Hematopoietic multipotent progenitor cell treated with erythropoietin and hydrocortisone succinate and interleukin-3 and kit ligand, for 8 days (in vitro differentiated cells): Measurements from ENCODE around the gene DCAKD.
A peak's percentile ranks its signal among the peaks of the same experiment; 100 is the strongest.

ENCODE experiments used
- DNase-seq: peaks from one replicate; pipeline ENCODE4 v3.0.0-alpha.2; 2015

The DCAKD gene

GRCh38 chr17:45029758-45030423 is 21.5 kb downstream of the DCAKD start:
- no peak for DNase-seq

GRCh38 chr17:45029096-45029495 is 22.3 kb downstream of the DCAKD start:
- DNase-seq: no peak

- DNase-seq: no peak
Observed at GRCh38 chr17:45022655-45023339, 28.6 kb downstream of the DCAKD start.

GRCh38 chr17:45022288-45022648 is 29.2 kb downstream of the DCAKD start:
- DNase-seq: no peak

- DNase-seq: peak; percentile 62
Observed at GRCh38 chr17:45021607-45022287, 29.7 kb downstream of the DCAKD start.

- no peak for DNase-seq
Observed at GRCh38 chr17:45020354-45021138, 30.9 kb downstream of the DCAKD start.

- DNase-seq: peak; percentile 34
Observed at GRCh38 chr17:45018848-45019711, 32.4 kb downstream of the DCAKD start.

GRCh38 chr17:45018514-45018847 is 33.0 kb downstream of the DCAKD start:
- no peak for DNase-seq

- no peak for DNase-seq
Observed at GRCh38 chr17:45016823-45017222, 34.6 kb downstream of the DCAKD start.

GRCh38 chr17:45016237-45016636 is 35.2 kb downstream of the DCAKD start:
- DNase-seq: no peak

- no peak for DNase-seq
Observed at GRCh38 chr17:45013021-45013997, 38.1 kb downstream of the DCAKD start.

GRCh38 chr17:45011767-45012166 is 39.7 kb downstream of the DCAKD start:
- DNase-seq: no peak

GRCh38 chr17:45009676-45010467 is 41.6 kb downstream of the DCAKD start:
- no peak for DNase-seq

GRCh38 chr17:45008216-45008615 is 43.2 kb downstream of the DCAKD start:
- DNase-seq: no peak

GRCh38 chr17:45006927-45007461 is 44.4 kb downstream of the DCAKD start:
- DNase-seq: no peak

- DNase-seq: no peak
Observed at GRCh38 chr17:45005700-45006099, 45.7 kb downstream of the DCAKD start.

GRCh38 chr17:45004388-45004787 is 47.0 kb downstream of the DCAKD start:
- no peak for DNase-seq

GRCh38 chr17:45003877-45004276 is 47.6 kb downstream of the DCAKD start:
- DNase-seq: no peak

- DNase-seq: no peak
Observed at GRCh38 chr17:45001310-45001709, 50.1 kb downstream of the DCAKD start.

GRCh38 chr17:44999433-44999832 is 52.0 kb downstream of the DCAKD start:
- DNase-seq: no peak
